GM18858 (cell line): ENCODE results near the gene SNRPD3.
"Not testable (repeated sequence)": the region's sequence is repeated elsewhere in the genome, so short reads cannot be mapped to it uniquely, and the experiment has no call there.

Experiments
- ATAC-seq: cut with Tn5 transposase; IDR thresholded peaks from one replicate; pipeline ENCODE4 v1.9.1; 2021; ENCODE audit not compliant: unreplicated experiment

Gene SNRPD3

GRCh38 chr22:24530968-24531367, 24.8 kb upstream of the SNRPD3 start:
- not testable (repeated sequence) for ATAC-seq

- ATAC-seq: no peak
These were observed 23.7 kb upstream of the SNRPD3 start for GRCh38 chr22:24532075-24532474.

GRCh38 chr22:24535348-24535747, 20.5 kb upstream of the SNRPD3 start:
- no peak for ATAC-seq

- no peak for ATAC-seq
These were observed 19.7 kb upstream of the SNRPD3 start for GRCh38 chr22:24536089-24536488.

- ATAC-seq: no peak
These were observed 15.3 kb upstream of the SNRPD3 start for GRCh38 chr22:24540470-24540869.

GRCh38 chr22:24541681-24542515, 13.9 kb upstream of the SNRPD3 start:
- no peak for ATAC-seq

- ATAC-seq: no peak
These were observed 13.2 kb upstream of the SNRPD3 start for GRCh38 chr22:24542641-24543040.

- no peak for ATAC-seq
These were observed 12.6 kb upstream of the SNRPD3 start for GRCh38 chr22:24543185-24543601.

- ATAC-seq: no peak
These were observed 12.0 kb upstream of the SNRPD3 start for GRCh38 chr22:24543679-24544243.

- no peak for ATAC-seq
These were observed 7.0 kb upstream of the SNRPD3 start for GRCh38 chr22:24548812-24549211.

- ATAC-seq: no peak
These were observed 5.5 kb upstream of the SNRPD3 start for GRCh38 chr22:24550028-24550901.

GRCh38 chr22:24550902-24551435, 4.8 kb upstream of the SNRPD3 start:
- no peak for ATAC-seq

- ATAC-seq: not testable (repeated sequence)
These were observed 3.1 kb upstream of the SNRPD3 start for GRCh38 chr22:24552503-24553286.

- no peak for ATAC-seq
These were observed 2.0 kb upstream of the SNRPD3 start for GRCh38 chr22:24553597-24554312.

- ATAC-seq: peak; percentile 17
These were observed 1.3 kb upstream of the SNRPD3 start, which contains the start of gene GUCD1 for GRCh38 chr22:24554313-24555164. GUCD1 (minus strand) TSS chr22:24555138; CDS start chr22:24554991, 147 bp downstream.

GRCh38 chr22:24559471-24559870, 3.7 kb downstream of the SNRPD3 start:
- no peak for ATAC-seq

GRCh38 chr22:24563246-24563645, 7.4 kb downstream of the SNRPD3 start:
- ATAC-seq: no peak

GRCh38 chr22:24564376-24565058, 8.7 kb downstream of the SNRPD3 start:
- ATAC-seq: no peak
